Fibroblast of lung (primary cell): Measurements from ENCODE around the gene KRT7.

ENCODE experiments used
- CTCF ChIP-seq, 2 donors: IDR thresholded peaks in 1 of 2; conservative IDR thresholded peaks in 1 of 2; 1 replicate in 1 of 2; 2 replicates in 1 of 2; pipeline ENCODE4 v1.5.1; 2011 to 2012; ENCODE audit warnings: low read length in 2 of 2, control low read depth in 1 of 2, inconsistent platforms in 1 of 2, low read depth in 1 of 2, mild to moderate bottlenecking in 1 of 2
- EZH2 ChIP-seq: IDR thresholded peaks from 2 replicates; pipeline ENCODE4 v1.5.1; 2012; ENCODE audit warnings: low read length, control low read depth, mild to moderate bottlenecking; ENCODE audit errors: missing control alignments

- TF ChIP-seq CTCF (conservative IDR thresholded peaks at IDR 0.05 in 1 of 2, IDR thresholded peaks at IDR 0.05 in 1 of 2; ENCODE audit: low read depth in 1 of 2, low read length in 2 of 2) (no peak), EZH2 (no peak)
Measured at GRCh38 chr12:52291267-52291935, 58.4 kb downstream of the KRT7 start, which contains the start of gene KRT81.
